C1 segment of cervical spinal cord (tissue), 14 donors: ENCODE measurements around the gene TBC1D5.

Experiments
- DNase-seq, 14 donors: peaks; one replicate each; lab custom pipeline; 2025; lab: John Stamatoyannopoulos, UW

TBC1D5 gene

DNA sequence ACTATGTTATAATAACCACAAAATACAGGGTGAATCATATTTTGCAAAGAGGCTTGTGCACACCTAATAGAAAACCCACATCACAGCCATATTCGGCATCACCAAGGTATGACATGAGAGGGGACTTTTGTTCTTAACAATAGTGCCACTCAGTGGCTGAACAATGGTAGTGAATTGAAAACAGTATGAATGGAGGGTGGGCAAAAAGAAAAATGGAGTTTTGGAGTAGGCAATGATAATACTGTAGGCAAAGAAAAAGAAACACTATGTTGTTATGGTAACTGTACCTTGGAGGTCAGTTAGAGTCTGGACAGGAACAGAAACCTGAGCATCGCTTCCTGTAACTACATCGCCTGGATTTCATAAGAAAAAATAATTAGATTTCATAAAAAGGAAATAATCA, 509.0 kb downstream of the TBC1D5 start:
- DNase-seq, result peak in 3 of 14 donors; percentile 3 to 63 (median 17)

DNA sequence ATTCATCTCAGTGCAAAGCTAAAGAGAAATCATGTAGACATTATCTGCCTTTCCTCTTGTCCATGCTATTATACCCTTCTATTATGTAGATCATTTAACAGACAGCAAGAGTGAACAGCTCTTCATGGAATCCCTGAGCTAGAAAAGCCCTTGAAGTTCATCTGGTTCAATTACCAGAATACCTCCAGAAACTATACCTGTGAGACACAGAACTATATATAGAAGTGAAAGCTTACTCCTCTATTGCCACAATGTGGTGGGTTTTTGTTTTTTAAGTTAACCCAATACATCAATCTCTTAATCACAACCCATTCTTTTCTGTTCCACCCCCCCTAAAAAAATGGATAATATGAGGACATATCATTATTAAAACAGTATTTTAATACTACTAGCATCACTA, 510.0 kb downstream of the TBC1D5 start:
- no peak for DNase-seq

DNA sequence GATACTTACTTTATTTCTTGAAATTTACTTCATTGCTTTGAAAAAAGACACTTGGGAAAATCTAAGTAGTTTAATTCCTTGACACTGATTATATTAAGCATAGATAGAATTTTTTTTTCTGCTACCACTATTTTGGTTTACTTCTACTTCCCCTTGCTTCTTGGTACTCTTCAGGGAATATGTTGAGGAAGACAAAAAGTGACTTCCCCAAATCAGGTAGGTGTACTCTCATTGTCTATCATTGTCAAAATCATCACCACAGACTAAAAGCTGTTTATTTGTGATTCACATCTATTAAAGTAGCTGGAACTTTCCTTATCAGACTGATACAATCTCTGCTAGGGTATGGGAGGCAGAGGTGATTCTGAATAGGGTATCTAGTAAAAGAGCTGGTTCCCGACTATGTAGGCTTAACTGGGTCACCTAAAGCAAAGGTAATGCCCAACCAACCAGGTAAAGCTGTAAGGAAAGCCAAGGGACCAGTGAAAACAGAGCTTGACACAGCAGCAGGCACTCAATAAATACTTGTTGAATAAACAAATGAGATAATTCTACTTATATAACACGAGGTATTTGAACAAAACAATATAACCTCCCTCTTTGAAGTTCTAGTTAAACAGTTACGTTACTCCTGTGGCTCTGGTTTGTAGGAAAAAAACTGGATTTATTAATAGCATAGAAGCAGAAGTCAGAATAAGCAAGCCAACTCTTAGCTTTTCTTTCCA, 510.7 kb downstream of the TBC1D5 start:
- DNase-seq, result no peak

DNA sequence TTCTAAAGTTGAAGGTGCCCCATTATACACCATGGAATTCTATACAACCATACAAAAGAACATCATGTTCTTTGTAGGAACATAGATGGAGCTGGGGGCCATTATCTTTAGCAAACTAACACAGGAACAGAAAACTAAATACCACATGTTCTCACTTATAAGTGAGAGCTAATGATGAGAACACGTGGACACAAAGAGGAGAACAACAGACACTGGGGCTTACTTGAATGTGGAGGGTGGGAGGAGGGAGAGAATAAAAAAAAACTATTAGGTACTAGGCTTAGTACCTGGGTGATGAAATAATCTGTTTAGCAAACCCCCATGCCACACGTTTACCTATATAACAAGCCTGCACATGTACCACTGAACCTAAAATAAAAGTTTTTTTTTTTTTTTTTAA, 515.0 kb downstream of the TBC1D5 start:
- no peak for DNase-seq

DNA sequence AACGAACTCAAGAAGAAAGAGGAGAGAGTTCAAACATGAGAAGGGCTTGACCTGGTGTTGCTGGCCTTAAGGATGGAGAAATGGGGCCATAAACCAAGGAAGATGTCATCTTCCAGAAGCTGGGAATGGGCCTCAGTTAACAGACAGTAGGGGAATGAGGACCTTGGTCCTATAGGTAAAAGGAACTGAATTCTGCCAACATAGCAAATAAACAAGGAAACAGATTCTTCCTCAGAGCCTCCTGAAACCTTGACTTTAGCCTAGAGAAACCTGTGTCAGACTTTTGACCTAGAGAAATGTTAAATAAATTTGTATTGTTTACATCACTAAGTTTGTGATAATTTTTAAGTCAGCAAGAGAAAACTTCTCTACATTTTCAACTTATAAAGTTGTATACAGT, 520.9 kb downstream of the TBC1D5 start:
- no peak for DNase-seq

DNA sequence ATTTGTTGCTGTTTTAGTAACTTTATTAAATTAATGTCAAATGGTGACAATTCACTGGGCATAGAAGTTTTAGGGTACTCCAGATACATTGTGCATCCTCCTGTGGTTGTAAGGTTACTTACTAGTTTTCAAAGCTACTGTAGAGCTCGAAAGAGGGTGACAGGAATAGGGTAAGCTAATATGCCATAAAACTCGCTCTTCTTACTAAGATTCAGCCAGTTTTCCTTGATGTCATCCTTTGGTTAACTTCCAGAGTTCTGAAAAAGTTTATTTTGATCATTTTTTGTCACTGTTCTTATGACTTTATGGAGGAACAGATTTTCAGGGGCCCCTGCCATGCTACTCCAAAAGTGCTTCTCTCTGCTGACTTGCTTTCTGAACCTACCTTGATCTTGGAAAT, 522.8 kb downstream of the TBC1D5 start:
- DNase-seq, result no peak

DNA sequence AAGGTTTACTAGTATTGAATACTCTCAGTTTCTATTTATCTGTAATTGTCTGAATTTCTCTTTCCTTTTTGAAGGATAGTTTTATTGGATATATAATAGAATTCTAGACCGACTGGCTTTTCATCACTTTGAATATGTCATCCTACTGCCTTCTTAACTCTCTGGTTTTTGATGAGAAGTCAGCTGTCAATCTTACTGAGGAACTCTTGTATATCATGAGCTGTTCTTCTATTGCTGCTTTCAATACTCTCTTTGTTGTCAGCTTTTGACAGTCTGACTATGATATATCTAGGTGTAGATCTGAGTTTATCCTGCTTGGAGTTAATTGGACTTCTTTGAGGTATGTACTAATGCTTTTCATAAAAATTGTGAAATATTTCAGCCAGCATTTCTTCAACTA, 523.8 kb downstream of the TBC1D5 start:
- DNase-seq, result no peak

DNA sequence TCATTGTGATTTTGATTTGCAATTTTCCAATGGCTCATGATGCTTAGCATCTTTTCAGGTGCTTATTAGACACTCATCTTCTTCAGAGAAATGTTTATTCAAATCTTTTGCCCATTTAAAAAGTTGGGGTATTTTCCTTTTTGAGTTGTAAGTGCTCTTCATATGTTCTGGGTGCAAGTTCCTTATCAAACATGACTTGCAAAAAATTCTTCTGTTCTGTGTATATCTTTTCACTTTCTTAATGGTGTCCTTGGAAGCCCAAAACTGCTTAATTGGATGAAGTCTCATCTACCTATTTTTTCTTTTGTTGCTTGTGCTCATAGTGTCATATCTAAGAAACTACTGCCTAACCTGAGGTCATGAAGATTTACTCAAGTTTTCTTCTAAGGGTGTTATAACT, 524.8 kb downstream of the TBC1D5 start:
- no peak for DNase-seq

DNA sequence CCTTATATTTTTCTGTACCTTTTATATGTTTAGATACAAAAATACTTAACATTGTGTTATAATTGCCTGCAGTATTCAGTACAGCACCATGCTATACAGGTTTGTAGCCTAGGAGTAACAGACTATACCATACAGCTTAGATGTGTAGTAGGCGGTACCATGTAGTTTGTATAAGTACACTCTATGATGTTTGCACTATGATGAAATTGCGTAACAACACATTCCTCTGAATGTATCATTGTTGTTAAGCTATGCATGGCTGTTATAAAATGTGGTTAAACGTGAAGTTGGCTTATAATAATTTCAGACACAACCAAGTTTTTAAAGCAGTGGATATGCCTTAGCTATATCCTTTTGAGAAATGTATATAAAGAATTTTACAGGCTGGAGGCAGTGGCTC, 529.3 kb downstream of the TBC1D5 start:
- DNase-seq, result no peak

DNA sequence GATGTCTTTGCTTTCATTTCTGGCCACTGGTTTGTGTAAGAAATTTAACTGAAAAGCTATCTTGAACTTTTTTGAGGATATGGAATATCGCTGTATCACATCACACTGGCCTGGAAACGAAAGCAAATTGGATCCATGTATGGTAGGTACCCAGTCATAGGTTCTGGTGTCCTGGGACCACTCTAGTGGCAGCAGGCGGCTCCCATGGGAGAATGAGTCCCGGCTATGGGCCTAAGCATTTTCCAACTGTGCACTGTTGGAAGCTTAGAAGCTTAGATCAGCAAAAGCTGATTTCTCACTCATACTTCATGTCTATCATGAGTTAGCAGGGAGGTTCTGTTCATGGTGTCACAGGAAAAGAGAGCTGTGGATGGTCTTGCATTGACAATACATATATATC, 534.5 kb downstream of the TBC1D5 start:
- DNase-seq, result no peak

DNA sequence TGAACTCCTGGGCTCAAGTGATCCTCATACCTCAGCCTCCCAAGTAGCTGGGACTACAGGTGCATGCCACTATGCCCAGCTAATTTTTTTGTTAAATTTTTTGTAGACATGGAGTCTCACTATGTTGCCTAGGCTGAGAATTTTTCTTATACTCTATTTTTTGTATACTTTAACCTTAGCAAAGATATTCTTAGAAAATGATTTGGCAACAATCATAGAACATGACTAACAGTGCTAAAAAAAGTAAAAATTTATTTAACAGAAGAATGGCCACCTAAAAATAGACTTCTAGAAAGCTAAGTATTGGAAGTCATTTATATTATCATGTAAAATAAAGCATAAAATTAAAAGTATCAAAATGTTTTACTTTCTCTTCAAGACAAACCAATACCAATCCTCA, 535.4 kb downstream of the TBC1D5 start:
- DNase-seq, result no peak

DNA sequence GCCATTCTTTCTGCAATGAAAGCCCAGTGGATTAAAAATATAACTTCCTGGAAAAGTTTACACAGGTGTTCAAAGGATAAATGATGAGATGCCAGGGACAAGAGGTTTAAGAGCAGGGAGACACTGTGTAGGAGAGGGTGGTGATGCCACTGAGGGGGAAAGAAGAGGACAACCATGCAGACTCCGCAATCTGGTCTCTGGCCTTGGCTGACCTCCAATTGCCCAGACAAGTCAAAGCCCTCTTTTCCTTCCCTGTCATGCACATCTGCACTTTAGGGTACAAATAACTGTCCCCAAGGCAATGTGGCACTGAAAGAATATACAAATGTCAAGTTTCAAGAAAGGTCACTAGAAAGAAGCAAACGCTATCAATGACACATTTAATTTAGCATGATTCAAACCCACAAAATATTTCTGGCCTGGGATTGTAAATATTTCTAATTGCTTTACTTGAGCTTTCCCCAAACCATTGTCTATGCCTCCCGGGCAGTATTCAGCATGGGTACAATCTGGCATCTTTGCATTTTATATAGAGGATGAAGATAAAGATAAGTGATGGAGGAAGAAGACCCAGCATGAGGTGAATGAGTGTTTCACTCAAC, 538.3 kb downstream of the TBC1D5 start:
- no peak for DNase-seq

DNA sequence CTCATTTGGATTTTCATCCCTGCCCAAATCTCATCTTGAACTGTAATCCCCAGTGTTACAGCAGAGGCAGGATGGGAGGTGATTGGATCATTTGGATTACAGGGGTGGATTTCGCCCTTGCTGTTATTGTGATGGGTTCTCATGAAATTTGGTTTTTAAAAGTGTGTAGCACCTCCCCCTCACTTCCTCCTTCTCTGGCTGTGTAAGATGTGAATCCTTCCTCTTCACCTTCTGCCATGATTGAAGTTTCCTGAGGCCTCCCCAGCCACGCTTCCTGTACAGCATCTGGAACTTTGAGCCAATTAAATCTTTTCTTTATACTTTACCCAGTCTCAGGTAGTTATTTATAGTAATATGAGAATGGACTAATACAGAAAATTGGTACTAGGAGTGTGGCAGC, 540.9 kb downstream of the TBC1D5 start:
- no peak for DNase-seq

DNA sequence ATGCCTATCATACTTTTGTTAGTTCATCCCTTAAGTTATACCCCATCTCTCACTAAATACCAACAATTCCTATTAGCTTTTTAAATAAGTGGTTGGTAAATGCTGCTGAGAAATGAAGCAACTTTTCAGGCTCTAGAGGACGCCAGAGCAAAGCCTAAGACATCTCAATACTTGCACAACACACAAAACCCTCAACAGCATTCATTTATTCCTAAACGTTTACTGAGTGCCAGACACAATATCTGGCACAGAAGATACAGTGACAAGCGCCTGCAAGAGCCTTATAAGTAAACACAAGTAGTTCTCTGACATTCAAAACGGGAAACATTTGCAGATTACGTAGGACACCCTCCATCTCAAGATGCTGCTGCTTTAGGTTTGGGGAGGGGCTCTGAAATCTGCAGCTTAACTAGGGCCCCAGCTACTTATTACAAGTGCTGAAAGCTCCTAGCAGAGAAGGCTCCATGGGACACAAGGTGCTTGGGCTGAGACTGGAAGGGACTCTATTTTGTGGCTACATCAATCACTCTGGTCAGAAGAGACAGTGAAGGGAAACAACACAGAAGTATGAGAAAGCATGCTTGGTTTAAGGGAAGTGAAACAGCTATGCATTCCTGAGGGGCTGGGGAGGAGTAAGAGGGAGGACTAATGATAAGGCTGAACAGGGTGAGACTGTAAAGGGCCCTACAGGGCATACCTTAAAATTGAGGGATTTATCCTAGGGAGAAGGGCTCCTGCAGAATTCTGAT, 546.4 kb downstream of the TBC1D5 start:
- peak in 7 of 14 donors; percentile 10 to 74 (median 41) for DNase-seq

DNA sequence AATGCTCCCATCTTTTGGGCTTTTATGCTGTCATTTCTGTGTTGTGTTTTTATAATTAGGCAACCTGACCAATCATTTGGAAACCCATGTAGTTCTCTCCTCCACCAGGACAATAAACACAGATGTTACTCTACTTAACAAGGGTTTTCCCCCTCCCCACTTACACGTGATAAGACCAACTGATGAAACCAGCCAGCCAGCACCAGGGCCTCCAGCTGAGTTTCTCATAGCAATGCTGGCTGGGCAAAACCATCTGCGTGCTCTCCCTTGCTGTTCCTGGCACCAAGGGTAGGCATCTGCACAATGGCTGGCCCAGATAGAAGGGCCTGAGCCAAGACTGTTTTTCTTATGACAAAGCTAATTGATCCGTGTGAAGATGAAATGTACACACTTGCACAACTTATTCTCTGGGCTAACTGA, 547.2 kb downstream of the TBC1D5 start:
- DNase-seq, result peak in 11 of 14 donors; percentile 20 to 64 (median 47)

DNA sequence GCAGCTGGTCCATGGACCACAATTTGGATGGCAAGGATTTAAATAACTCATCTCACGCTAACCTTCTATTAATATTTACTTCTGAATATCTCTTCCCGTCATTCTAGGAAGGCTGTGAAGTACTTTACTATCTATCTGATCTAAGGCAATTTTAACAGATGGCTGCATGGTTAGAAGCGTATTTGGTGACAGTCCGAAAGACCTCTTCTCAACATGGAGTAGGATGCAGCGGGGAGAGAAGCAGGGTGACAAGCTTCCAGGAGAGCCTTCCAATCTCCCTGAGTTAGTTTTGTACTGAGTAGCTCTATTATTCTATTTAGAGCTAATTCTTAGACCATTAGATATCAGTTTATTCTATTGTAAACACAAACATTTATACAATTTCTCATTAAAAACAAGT, 548.3 kb downstream of the TBC1D5 start:
- peak in 1 of 14 donors; percentile 43 for DNase-seq

DNA sequence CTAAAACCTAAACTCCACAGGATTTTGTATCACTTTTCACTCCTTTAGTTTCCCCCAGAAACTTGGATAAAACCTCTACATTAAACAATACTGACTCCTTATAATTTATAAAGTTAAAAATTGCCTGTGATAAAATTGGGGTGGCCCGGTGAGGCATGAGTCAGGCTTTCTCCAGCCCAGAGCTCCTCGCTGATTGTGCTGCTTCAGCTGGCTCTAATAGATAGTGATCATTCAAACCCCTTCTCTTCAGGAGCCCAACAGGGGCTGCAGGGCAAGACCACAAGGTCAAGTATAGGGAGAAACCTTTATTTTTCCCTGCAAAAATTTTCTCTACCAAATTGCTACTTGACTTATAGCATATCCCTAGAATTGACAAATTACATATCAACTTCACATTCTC, 549.4 kb downstream of the TBC1D5 start:
- no peak for DNase-seq

DNA sequence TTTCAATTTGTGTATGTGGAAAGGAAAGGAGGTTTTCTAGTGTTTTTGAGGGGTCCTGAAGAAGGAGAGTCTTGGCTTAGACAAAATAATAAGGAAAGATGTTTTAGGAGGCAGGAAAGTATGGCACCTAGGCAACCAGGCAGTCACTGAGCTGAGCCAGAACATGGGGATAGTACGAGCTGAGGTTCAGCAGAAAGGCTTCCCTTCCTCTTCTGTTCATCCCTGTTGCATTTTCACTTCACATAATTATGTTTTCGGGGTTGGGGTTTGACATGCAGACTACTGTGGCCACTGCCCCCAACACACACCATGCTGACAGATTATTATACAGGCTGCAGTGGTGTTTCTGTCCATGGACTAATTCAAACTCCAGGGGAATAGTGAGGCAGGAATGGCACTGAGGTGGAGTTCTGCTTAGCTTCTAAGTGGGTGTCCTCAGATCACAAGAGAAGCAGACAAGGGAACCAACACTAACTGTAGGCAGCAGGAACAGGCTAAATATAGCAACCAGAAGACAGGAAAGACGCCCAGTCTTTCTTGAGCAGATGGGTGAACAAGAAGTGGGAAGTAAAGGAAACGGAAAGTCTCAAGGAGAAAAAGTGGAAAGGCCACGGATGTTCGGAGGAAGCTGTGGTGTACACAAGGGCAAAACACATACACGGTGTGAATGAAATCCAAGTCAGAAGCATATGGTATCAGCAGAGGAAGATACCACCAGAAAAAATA, 551.9 kb downstream of the TBC1D5 start:
- DNase-seq, result peak in 2 of 14 donors; percentile 5 to 10

DNA sequence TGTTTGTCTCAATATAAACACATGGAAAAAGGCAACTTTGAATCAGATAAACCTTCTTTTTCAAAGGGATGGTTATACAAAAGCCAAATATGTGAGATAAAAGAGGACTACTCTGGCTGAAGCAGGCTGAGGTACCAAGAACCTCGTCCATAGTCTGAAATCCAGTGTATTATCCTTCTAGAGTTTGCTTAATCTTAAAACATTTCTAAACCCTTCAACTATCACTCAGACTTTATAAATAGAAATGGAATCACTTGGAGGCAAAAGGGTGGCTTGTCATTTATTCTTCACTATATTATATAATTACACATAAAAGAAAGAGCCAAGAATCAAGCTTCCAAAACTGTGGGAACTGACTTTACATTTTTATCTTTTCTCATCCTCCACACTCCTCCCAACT, 554.1 kb downstream of the TBC1D5 start:
- DNase-seq, result no peak

DNA sequence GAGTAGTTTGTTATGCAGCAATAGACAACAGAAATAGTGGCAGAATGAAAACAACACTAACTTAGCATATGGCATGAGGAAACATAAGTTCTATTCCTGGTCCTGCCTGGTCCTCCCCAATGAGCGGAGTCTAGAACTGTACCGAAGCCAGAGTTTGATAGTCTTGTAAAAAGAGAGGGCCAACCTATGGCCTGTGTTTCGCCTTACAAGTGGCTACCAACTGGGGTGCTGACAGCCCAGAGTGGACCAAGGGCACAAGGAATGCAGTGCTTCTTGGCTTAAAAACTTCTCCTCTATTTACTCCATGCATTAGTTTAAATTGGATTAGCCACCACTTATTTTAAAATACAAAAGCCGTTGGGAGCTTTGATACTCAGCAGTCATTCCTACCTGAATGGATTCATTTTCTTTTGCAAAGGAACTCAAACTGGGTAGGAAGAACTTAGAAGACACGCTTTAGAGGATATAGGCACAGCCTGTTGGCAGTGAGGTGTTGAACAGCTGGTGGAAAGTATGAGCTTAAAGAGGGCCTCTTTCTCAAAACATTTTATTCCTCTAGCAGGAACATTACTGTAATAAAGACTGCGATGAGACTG, 554.7 kb downstream of the TBC1D5 start:
- no peak for DNase-seq

DNA sequence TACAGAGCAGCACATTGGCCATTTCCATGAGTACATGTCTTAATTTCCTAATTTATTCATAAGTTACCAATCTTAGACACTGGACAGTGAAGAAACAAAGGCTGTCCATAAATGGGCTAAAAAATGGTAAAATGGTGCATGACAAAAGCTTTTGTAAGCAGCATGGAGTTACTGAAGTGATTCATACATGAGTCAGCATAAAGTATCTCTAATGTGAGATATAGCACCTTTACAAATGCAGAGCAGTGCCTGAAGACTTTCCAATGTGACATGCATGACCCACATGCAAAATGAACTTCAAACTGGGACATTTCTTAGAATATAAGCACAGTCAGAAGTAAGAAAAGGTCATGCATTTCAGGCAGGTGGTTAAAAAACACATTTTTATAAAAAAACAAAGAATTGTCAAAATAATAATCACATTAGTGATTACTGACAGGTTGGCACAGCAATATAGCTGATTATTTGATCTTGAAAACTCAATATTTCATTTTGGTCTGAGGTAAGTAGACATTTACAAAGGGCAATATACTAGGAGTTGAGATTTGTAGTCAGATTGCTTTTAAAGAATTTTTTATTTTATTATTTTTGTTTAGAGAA, 558.4 kb downstream of the TBC1D5 start:
- no peak for DNase-seq
